Astrocyte of the cerebellum (primary cell): Measurements from ENCODE around the gene ABHD17A.

Source experiments
- DNase-seq: peaks from one replicate; pipeline ENCODE4 v3.0.0-alpha.2; 2011; ENCODE audit warnings: low read depth
- H3K4me3 ChIP-seq: 2 replicates; pipeline ENCODE4 v1.5.1; 2011; ENCODE audit warnings: mild to moderate bottlenecking, low read depth, low read length, moderate library complexity
- CTCF ChIP-seq: IDR thresholded peaks from 2 replicates; pipeline ENCODE4 v1.5.1; 2012; ENCODE audit warnings: low read length, low read depth, moderate library complexity, mild to moderate bottlenecking; ENCODE audit errors: missing control alignments
- in situ Hi-C: cut with HindIII; loops from 2 replicates; pipeline ENCODE4 v1.10.0; 2017; ENCODE audit warnings: low sequenced_read_pairs

The ABHD17A gene

DNA sequence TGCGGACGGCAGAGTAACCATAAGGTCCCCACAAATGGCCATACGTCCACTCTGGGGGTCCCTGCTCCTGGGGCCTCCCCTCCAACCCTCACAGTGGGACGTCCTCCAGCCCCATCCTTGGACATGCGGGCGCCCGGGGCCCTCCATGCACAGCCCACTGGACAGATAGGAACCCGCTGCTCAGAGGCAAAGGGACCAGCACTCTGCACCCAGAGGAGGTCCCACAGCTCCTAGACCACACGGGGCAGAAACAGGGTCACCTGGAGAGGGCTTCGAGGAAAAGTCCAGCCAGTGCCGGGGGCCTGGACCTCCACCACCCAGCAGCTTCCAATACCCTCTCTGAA lies 48.1 kb downstream of the ABHD17A start:
- no peak for TF ChIP-seq CTCF
- in situ Hi-C loops: no loop called here

DNA sequence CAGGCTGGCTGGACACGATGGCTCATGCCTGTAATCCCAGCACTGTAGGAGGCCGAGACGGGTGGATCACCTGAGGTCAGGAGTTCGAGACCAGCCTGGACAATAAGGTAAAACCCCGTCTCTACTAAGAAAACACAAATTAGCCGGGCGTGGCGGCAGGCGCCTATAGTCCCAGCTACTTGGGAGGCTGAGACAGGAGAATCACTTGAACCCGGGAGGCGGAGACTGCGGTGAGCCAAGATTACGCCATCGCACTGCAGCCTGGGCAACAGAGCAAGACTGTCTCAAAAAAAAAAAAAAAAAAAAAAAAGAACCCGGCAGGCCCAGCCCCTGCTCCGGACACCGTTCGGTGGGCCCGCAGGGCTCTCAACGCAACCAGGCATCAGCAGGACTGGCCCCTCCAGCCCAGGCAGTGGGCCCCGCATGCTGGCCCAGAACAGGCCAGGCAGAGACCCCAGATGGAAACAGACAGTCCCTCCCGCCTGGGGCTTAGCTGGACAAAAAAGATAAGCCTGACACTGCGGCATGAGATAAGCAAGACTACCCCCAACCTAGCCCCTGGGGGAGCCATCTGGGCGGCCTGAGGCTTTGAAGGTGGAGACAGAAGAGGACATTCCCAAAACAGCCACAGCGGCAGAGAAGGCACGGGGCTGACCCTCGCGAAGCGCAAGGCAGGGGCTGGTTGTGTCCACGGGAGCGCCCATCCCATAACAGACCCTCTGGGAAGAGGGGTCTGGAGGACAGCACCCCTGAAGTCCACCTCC lies 48.7 kb downstream of the ABHD17A start:
- no peak for DNase-seq
- no peak overlapping the region for H3K4me3 ChIP-seq
- in situ Hi-C loops: no loop called here
- TF ChIP-seq CTCF: no peak

More for the DNA sequence above, 48.1 kb downstream of the ABHD17A start:
- H3K4me3 ChIP-seq: no peak overlapping the region
- DNase-seq: no peak

- no peak overlapping the region for H3K4me3 ChIP-seq
- no peak for DNase-seq
- in situ Hi-C loops: no loop called here
- TF ChIP-seq CTCF: no peak
These were observed 51.8 kb downstream of the ABHD17A start for GRCh38 chr19:1833540-1833939.

GRCh38 chr19:1832046-1832663 lies 53.1 kb downstream of the ABHD17A start:
- no peak for DNase-seq
- in situ Hi-C loops: no loop called here
- TF ChIP-seq CTCF: no peak
- no peak overlapping the region for H3K4me3 ChIP-seq

GRCh38 chr19:1830978-1831377 lies 54.3 kb downstream of the ABHD17A start:
- no peak overlapping the region for H3K4me3 ChIP-seq
- TF ChIP-seq CTCF: no peak
- in situ Hi-C loops: no loop called here
- no peak for DNase-seq

DNA sequence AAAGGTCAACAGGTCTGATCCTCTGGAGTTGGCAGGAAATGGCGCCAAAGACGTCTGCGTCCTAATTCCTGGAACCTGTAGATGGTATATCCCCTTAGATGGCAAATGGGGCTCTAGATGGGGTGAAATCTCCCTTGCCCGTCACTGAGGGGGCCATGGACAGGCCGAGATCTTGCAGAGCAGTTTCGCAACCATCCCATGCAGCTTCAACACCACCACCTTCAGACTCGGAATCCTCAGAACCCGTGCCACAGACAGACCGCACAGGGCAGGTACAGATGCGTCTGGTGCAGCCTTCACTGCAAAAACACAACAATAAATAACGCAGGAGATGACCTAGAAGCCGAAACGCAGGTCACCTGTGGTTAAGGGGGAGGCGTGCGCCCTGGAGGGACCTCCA lies 54.7 kb downstream of the ABHD17A start:
- no peak overlapping the region for H3K4me3 ChIP-seq
- in situ Hi-C loops: no loop called here
- TF ChIP-seq CTCF: no peak
- no peak for DNase-seq
